ENCODE measurements around the gene SPEM2. TPM values are rescaled to one million over a fixed set of nuclear protein-coding genes. Genes with fewer than 3 reads are reported as not detected.

Gene SPEM2
- total and polyA plus RNA-seq, 2 experiments from 2014 or later, result not detected

DNA sequence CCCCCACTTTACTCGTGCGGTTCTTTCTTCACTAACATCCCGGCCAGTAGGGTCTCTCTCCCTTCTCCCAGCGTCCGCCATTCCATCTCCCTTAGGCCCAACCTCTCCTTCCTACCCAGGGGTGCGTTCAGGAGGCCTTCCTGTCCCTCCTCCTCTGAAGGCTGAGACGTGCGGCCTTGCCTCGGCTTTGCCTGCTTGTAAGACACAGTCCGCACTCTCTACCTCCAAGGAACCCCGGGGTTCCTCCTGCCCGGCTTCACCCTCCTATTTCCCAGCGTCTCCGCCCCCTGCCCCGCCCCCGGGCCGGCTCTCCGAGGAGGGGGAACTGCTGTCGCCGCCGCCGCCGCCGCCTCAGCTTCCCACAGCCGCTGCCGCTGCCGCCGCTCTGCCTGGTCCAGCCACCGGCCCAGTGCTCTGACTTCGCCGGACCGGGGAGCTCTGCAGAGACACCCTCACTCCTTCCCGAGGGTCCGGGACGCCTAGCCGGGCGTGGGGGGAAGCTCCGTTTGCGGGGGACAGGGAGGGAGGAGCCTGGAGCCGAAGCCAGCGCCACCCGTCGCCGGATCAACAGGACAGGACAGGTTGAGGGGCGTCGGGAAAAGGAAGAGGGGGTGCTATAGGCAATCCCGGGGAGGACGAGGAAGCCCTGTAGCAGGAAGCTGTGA is 12.7 kb downstream of the SPEM2 start:
- peak overlapping the region; percentile 39 for H2AFZ ChIP-seq

DNA sequence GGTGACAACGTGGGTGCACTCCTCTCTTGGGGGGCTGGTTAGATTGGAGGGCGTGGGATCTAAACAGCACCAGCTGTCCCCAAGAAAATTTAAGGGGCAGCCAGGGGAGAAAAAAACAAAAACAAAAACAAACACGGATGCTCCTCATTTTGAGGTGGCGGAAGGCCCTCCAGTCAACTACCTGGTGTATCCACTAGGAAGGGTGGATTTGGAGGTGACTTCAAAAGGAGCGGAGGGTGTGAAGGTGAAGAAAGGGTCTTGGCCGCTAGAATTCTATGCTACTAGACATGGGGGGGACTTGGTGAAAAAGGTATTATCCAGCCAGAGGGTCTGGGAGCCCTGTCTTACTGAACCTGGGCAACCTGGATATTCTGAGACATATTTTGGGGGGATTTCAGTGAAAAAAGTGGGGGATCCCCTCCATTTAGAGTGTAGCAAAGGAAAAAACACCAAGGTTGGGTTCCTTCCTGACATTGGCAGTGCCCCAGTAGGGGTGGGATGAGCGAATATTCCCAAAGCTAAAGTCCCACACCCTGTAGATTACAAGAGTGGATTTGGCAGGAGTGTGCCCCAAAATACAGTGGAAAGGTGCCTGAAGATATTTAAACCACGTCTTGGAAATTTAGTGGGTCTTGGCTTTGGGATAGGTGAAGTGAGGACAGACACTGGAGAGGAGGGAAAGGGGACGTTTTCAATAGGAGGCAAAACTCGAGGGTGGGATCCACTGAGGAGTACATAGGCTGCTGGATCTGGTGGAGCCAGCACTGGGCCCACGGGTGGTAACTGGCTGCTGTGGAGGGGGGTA is 13.4 kb downstream of the SPEM2 start:
- H3K9me2 ChIP-seq (replicated peaks; ENCODE audit: insufficient read depth), result no peaks in the 10 kb centered on the region
- no peaks in the 10 kb centered on the region for H3K9me3 ChIP-seq (ENCODE audit: low read depth)
- no peak overlapping the region for H2AFZ ChIP-seq
- no peak overlapping the region for H3K4me3 ChIP-seq
- no peak for DNase-seq (ENCODE audit: low spot score)
- TF ChIP-seq, protein P1, sequence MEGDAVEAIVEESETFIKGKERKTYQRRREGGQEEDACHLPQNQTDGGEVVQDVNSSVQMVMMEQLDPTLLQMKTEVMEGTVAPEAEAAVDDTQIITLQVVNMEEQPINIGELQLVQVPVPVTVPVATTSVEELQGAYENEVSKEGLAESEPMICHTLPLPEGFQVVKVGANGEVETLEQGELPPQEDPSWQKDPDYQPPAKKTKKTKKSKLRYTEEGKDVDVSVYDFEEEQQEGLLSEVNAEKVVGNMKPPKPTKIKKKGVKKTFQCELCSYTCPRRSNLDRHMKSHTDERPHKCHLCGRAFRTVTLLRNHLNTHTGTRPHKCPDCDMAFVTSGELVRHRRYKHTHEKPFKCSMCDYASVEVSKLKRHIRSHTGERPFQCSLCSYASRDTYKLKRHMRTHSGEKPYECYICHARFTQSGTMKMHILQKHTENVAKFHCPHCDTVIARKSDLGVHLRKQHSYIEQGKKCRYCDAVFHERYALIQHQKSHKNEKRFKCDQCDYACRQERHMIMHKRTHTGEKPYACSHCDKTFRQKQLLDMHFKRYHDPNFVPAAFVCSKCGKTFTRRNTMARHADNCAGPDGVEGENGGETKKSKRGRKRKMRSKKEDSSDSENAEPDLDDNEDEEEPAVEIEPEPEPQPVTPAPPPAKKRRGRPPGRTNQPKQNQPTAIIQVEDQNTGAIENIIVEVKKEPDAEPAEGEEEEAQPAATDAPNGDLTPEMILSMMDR (IDR thresholded peaks at IDR 0.05; ENCODE audit: poor library complexity), result no peak
- TF ChIP-seq EZH2 (IDR thresholded peaks at IDR 0.05; ENCODE audit: borderline replicate concordance) (no peak), EZH2phosphoT487 (IDR thresholded peaks at IDR 0.05; ENCODE audit: low read depth, severe bottlenecking, unreplicated experiment) (no peak)
- H3K27me3 ChIP-seq, result peaks cover 29% of the 10 kb centered on the region
- peak overlapping the region; percentile 99 for H3K4me2 ChIP-seq
- WGBS (ENCODE audit: low lambda C conversion rate, missing lambda C conversion rate), result 41% methylated on average over 11 of the region's 11 CpGs
- H3K79me2 ChIP-seq, result peaks cover 2% of the 10 kb centered on the region
- no peaks in the 10 kb centered on the region for H3K36me3 ChIP-seq (replicated peaks; ENCODE audit: insufficient read depth, low read depth)
- H3K27ac ChIP-seq, result no peak overlapping the region
- no peaks in the 10 kb centered on the region for H4K20me1 ChIP-seq (ENCODE audit: insufficient read depth, poor library complexity, severe bottlenecking)
- peaks cover 50% of the 10 kb centered on the region for H3K4me1 ChIP-seq (ENCODE audit: insufficient read depth)

More for the DNA sequence above, 12.7 kb downstream of the SPEM2 start:
- Histone ChIP-seq H3K4me1 (ENCODE audit: insufficient read depth) (peaks cover 50% of the 10 kb centered on the region), H3K36me3 (replicated peaks; ENCODE audit: insufficient read depth, low read depth) (no peaks in the 10 kb centered on the region), H3K27me3 (peaks cover 29% of the 10 kb centered on the region), H3K9me3 (ENCODE audit: low read depth) (no peaks in the 10 kb centered on the region), H3K9me2 (replicated peaks; ENCODE audit: insufficient read depth) (no peaks in the 10 kb centered on the region), H3K27ac (no peak overlapping the region), H3K79me2 (peaks cover 2% of the 10 kb centered on the region), H3K4me3 (peak overlapping the region; percentile 21), H3K4me2 (peak overlapping the region; percentile 99), H4K20me1 (ENCODE audit: insufficient read depth, poor library complexity, severe bottlenecking) (no peaks in the 10 kb centered on the region)
- 17% methylated on average over 25 of the region's 48 CpGs for WGBS (ENCODE audit: low lambda C conversion rate, missing lambda C conversion rate)
- TF ChIP-seq EZH2phosphoT487 (IDR thresholded peaks at IDR 0.05; ENCODE audit: low read depth, severe bottlenecking, unreplicated experiment) (no peak), EZH2 (IDR thresholded peaks at IDR 0.05; ENCODE audit: borderline replicate concordance) (no peak)
- TF ChIP-seq, protein P1 (IDR thresholded peaks at IDR 0.05; ENCODE audit: poor library complexity), result no peak
- peak; percentile 80 for DNase-seq (ENCODE audit: low spot score)

DNA sequence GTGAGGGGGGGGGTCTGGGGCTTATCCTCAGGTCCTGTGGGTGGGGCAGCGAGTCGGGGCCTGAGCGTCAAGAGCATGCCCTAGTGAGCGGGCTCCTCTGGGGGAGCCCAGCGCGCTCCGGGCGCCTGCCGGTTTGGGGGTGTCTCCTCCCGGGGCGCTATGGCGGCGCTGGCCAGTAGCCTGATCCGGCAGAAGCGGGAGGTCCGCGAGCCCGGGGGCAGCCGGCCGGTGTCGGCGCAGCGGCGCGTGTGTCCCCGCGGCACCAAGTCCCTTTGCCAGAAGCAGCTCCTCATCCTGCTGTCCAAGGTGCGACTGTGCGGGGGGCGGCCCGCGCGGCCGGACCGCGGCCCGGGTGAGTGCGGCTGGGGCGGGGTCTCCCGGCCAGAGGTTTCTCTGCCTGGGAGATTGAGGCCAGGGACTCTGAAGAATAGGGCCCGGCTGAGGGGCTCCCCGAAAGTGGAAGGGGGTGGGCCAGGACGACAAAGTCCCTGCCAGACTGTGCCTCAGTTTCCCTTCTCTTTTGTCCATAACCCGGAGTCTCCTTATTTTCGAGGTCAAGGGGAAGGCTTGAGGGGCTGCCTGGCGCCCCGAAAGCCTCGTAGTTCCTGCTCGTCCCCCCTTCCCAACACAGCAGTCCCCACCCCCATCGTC is 14.2 kb downstream of the SPEM2 start, which contains the start of gene FGF11:
Gene FGF11, plus strand, starts transcription at position 51 of the 651 bp plus-strand sequence. Its CDS starts 109 bp downstream, at position 160.
- Histone ChIP-seq H3K27ac (peak within 1 kb of the TSS; percentile 49), H4K20me1 (ENCODE audit: insufficient read depth, poor library complexity, severe bottlenecking) (no peaks in the 10 kb centered on the region), H3K4me1 (ENCODE audit: insufficient read depth) (peaks cover 50% of the 10 kb centered on the region), H3K79me2 (peaks cover 2% of the 10 kb centered on the region), H3K27me3 (peaks cover 29% of the 10 kb centered on the region), H3K9me3 (ENCODE audit: low read depth) (no peaks in the 10 kb centered on the region), H3K4me2 (peak within 1 kb of the TSS; percentile 99), H3K36me3 (replicated peaks; ENCODE audit: insufficient read depth, low read depth) (no peaks in the 10 kb centered on the region), H3K9me2 (replicated peaks; ENCODE audit: insufficient read depth) (no peaks in the 10 kb centered on the region), H3K4me3 (peak within 1 kb of the TSS; percentile 75), H2AFZ (peak within 1 kb of the TSS; percentile 55)
- no peak for TF ChIP-seq EZH2 (IDR thresholded peaks at IDR 0.05; ENCODE audit: borderline replicate concordance)
- TF ChIP-seq EZH2phosphoT487 (IDR thresholded peaks at IDR 0.05; ENCODE audit: low read depth, severe bottlenecking, unreplicated experiment), result no peak
- TF ChIP-seq, protein P1 (IDR thresholded peaks at IDR 0.05; ENCODE audit: poor library complexity), result no peak
- DNase-seq (ENCODE audit: low spot score), result peak; percentile 40
- 2% methylated on average over 42 of the region's 50 CpGs for WGBS (ENCODE audit: low lambda C conversion rate, missing lambda C conversion rate)
